ENCODE results near the gene KPRP. TPM values are rescaled to one million over a fixed set of nuclear protein-coding genes. Genes with fewer than 3 reads are reported as not detected.

KPRP gene
- total RNA-seq, 2 experiments from 2014 or later = not detected

DNA sequence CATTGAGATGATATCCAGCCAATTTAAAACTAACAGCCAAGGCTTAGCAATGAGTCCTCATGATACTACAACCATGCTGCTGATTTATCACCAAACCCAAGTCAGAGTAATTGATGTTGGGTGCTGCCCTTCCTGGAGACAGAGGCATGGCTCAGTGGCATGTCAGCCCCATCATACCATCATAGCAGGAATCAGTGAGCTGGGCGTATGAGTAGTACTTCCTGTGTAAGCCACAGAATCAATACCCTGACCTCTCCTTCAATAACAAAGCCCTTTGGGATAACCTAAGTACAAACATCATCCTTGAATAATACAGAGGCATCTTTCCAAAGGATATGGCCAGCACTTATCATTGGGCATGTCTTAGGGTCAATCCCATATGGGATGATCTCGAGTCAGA lies 25.3 kb downstream of the KPRP start:
- Histone ChIP-seq H3K36me3 (ENCODE audit: insufficient read depth, low read length) (no peaks in the 10 kb centered on the region), H3K4me3 (ENCODE audit: low read length) (no peak overlapping the region), H3K4me1 (ENCODE audit: insufficient read depth, low read length) (no peaks in the 10 kb centered on the region), H3K27me3 (ENCODE audit: control insufficient read depth in 1 of 2, insufficient read depth in 2 of 2, low read length in 2 of 2) (peaks cover 10 to 14% of the 10 kb centered on the region in 2 experiments), H3K9me3 (ENCODE audit: control insufficient read depth in 1 of 2, insufficient read depth in 1 of 2, low read length in 2 of 2) (peaks cover 0 to 3% of the 10 kb centered on the region in 2 experiments), H3K27ac (ENCODE audit: low read depth in 1 of 2, low read length in 2 of 2) (no peak overlapping the region)
- Mint-ChIP-seq H3K36me3 (ENCODE audit: low read depth) (no peaks in the 10 kb centered on the region), H3K9me3 (no peaks in the 10 kb centered on the region), H3K4me1 (ENCODE audit: low read depth) (no peaks in the 10 kb centered on the region), H3K4me3 (no peak overlapping the region), H3K27ac (no peak overlapping the region), H3K27me3 (peaks cover 70% of the 10 kb centered on the region)
- TF ChIP-seq, protein P1, sequence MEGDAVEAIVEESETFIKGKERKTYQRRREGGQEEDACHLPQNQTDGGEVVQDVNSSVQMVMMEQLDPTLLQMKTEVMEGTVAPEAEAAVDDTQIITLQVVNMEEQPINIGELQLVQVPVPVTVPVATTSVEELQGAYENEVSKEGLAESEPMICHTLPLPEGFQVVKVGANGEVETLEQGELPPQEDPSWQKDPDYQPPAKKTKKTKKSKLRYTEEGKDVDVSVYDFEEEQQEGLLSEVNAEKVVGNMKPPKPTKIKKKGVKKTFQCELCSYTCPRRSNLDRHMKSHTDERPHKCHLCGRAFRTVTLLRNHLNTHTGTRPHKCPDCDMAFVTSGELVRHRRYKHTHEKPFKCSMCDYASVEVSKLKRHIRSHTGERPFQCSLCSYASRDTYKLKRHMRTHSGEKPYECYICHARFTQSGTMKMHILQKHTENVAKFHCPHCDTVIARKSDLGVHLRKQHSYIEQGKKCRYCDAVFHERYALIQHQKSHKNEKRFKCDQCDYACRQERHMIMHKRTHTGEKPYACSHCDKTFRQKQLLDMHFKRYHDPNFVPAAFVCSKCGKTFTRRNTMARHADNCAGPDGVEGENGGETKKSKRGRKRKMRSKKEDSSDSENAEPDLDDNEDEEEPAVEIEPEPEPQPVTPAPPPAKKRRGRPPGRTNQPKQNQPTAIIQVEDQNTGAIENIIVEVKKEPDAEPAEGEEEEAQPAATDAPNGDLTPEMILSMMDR (IDR thresholded peaks at IDR 0.05) = no peak
- DNase-seq (no peak), ATAC-seq (ENCODE audit: poor library complexity) (no peak)
- ChIA-PET CTCF (no interaction called here), POLR2A (no interaction called here)
- intact Hi-C loops (cut with DNase I, micrococcal nuclease) = no loop called here

DNA sequence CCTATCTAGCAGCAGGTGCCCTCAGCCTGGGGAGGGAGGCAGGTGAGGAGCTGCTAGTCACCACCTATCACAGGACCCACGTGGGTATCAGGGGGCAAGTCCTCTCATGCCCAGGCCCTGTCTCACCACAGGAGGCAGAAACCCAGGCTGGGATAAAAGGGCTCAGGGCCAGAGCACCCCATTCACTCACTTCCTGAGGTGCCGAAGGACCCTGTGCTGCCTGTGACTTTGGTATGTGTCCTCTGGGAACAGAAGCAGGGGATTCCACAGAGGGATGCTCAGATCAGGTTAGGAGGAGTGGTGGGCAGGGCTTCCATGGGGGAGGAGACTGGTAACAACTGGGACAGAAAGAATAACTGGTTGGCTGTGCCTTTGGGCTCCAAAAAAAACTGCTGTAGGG lies 28.3 kb downstream of the KPRP start, which contains the start of gene LCE1E:
Gene LCE1E (plus strand): TSS at position 181 of the 400 bp plus-strand sequence. CDS start 1,043 bp downstream, outside the sequence.
- H3K9me3 ChIP-seq (ENCODE audit: control insufficient read depth in 1 of 2, insufficient read depth in 1 of 2, low read length in 2 of 2) = peaks cover 0 to 3% of the 10 kb centered on the region in 2 experiments
- Mint-ChIP-seq H3K36me3 (ENCODE audit: low read depth) (no peaks in the 10 kb centered on the region), H3K4me1 (ENCODE audit: low read depth) (no peaks in the 10 kb centered on the region), H3K4me3 (no peak within 1 kb of the TSS), H3K27me3 (peaks cover 50% of the 10 kb centered on the region), H3K9me3 (no peaks in the 10 kb centered on the region), H3K27ac (no peak within 1 kb of the TSS)
- ATAC-seq (ENCODE audit: poor library complexity) (no peak), DNase-seq (no peak)
- H3K4me1 ChIP-seq (ENCODE audit: insufficient read depth, low read length) = no peaks in the 10 kb centered on the region
- H3K27me3 ChIP-seq (ENCODE audit: control insufficient read depth in 1 of 2, insufficient read depth in 2 of 2, low read length in 2 of 2) = peaks cover 10 to 11% of the 10 kb centered on the region in 2 experiments
- ChIA-PET POLR2A (no interaction called here), CTCF (no interaction called here)
- no peak within 1 kb of the TSS for H3K27ac ChIP-seq (ENCODE audit: low read depth in 1 of 2, low read length in 2 of 2)
- TF ChIP-seq, protein P1 (IDR thresholded peaks at IDR 0.05) = no peak
- H3K36me3 ChIP-seq (ENCODE audit: insufficient read depth, low read length) = no peaks in the 10 kb centered on the region
- no peak within 1 kb of the TSS for H3K4me3 ChIP-seq (ENCODE audit: low read length)
- intact Hi-C loops (cut with DNase I, micrococcal nuclease) = loop anchor here in 1 of 2 experiments (1.0 kb wide), 1 partner anchor 13 kb away; no protein-coding TSS in a partner anchor

DNA sequence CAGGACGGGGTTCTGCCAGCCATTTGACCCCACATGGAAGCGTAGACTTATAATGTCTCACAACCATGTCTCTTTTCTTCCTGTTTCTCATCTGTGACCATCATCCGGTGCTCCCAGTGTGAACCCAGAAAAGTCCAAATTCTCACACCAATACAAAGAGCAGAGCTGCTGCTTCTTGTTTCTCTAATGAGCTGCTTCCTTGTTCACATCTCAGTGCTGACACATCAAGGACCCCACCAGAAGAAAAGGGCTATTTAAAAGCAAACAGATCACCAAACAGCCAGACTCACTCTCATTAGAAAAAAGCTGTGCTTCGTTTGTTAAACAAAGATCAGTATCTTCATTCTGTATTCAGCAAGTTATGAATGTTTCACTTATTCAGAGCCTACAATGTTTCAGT lies 37.9 kb downstream of the KPRP start:
- H3K4me3 Mint-ChIP-seq = no peak overlapping the region
- H3K27me3 Mint-ChIP-seq = peaks cover 34% of the 10 kb centered on the region
- CTCF ChIA-PET = no interaction called here
- H3K27ac ChIP-seq (ENCODE audit: low read depth in 1 of 2, low read length in 2 of 2) = no peak overlapping the region
- POLR2A ChIA-PET = no interaction called here
- TF ChIP-seq, protein P1 (IDR thresholded peaks at IDR 0.05) = no peak
- H3K27ac Mint-ChIP-seq = no peak overlapping the region
- ATAC-seq (ENCODE audit: poor library complexity) = no peak
- peaks cover 0 to 4% of the 10 kb centered on the region in 2 experiments for H3K27me3 ChIP-seq (ENCODE audit: control insufficient read depth in 1 of 2, insufficient read depth in 2 of 2, low read length in 2 of 2)
- no peaks in the 10 kb centered on the region for H3K9me3 Mint-ChIP-seq
- no peaks in the 10 kb centered on the region for H3K4me1 Mint-ChIP-seq (ENCODE audit: low read depth)
- no peaks in the 10 kb centered on the region for H3K4me1 ChIP-seq (ENCODE audit: insufficient read depth, low read length)
- intact Hi-C loops (cut with DNase I, micrococcal nuclease) = no loop called here
- H3K36me3 Mint-ChIP-seq (ENCODE audit: low read depth) = no peaks in the 10 kb centered on the region
- H3K4me3 ChIP-seq (ENCODE audit: low read length) = no peak overlapping the region
- DNase-seq = no peak
- H3K9me3 ChIP-seq (ENCODE audit: control insufficient read depth in 1 of 2, insufficient read depth in 1 of 2, low read length in 2 of 2) = no peaks in the 10 kb centered on the region
- H3K36me3 ChIP-seq (ENCODE audit: insufficient read depth, low read length) = no peaks in the 10 kb centered on the region

All from CD4-positive, alpha-beta T cell (primary cell).